B cell (primary cell): Measurements from ENCODE around the gene ATP10A. TPM values are rescaled to one million over a fixed set of nuclear protein-coding genes. Genes with fewer than 3 reads are reported as not detected.

Experiments used
- ATAC-seq: fragments of 200-7000 bp; cut with Tn5 transposase; one replicate; pipeline ENCODE4 v1.10.0; 2021; ENCODE audit warnings: low read depth, mild to moderate bottlenecking, moderate number of reproducible peaks, moderate library complexity
- CTCF ChIA-PET: fragments of 350-600 bp; sonication (Branson Sonifier 250); formaldehyde crosslinking; loops from one replicate; lab custom pipeline; 2021; ENCODE audit warnings: antibody characterized with exemption, inconsistent platforms; lab: Charles Lee
- POLR2A ChIA-PET: fragments of 350-600 bp; sonication (Branson Sonifier 250); formaldehyde crosslinking; loops from one replicate; lab custom pipeline; 2021; ENCODE audit warnings: antibody characterized with exemption; lab: Charles Lee
- DNase-seq: peaks from one replicate; pipeline ENCODE4 v3.0.0; 2013
- H2AFZ ChIP-seq: 2 replicates; pipeline ENCODE4 v1.6.1; 2012; ENCODE audit warnings: mild to moderate bottlenecking, low read depth, low read length; ENCODE audit not compliant: insufficient read depth, poor library complexity, severe bottlenecking
- H3K27ac ChIP-seq, 2 donors: 1 replicate in 1 of 2; 2 replicates in 1 of 2; pipeline ENCODE4 v1.5.1; 2012 to 2013; ENCODE audit warnings: low read length in 2 of 2, mild to moderate bottlenecking in 2 of 2, moderate library complexity in 1 of 2
- H3K27me3 ChIP-seq, 4 experiments: fragments of 200-600 bp in 1 of 4; sonication (generic) in 1 of 4; replicated peaks in 1 of 4; 1 replicate in 2 of 4; 2 replicates in 2 of 4; pipeline versions ENCODE4 v1.6.1 to v1.7.0; 2013 to 2016; ENCODE audit warnings: low read length in 3 of 4, mild to moderate bottlenecking in 2 of 4, mixed read lengths in 1 of 4, moderate library complexity in 1 of 4; ENCODE audit not compliant: insufficient read depth in 4 of 4, control insufficient read depth in 3 of 4; ENCODE audit errors: control extremely low read depth in 1 of 4
- H3K36me3 ChIP-seq, 2 experiments: replicated peaks in 1 of 2; 1 replicate in 1 of 2; 2 replicates in 1 of 2; pipeline versions ENCODE4 v1.6.1 to v1.7.1; 2013; ENCODE audit warnings: low read length in 1 of 2; ENCODE audit not compliant: insufficient read depth in 2 of 2, control insufficient read depth in 1 of 2; ENCODE audit errors: control extremely low read depth in 1 of 2, extremely low read depth in 1 of 2
- H3K4me1 ChIP-seq, 2 donors: fragments of 200-600 bp in 1 of 2; sonication (generic) in 1 of 2; 1 replicate in 1 of 2; 2 replicates in 1 of 2; pipeline versions ENCODE4 v1.5.1 to v1.6.1; 2013 to 2017; ENCODE audit warnings: low read length in 2 of 2; ENCODE audit not compliant: control insufficient read depth in 2 of 2, insufficient read depth in 2 of 2
- H3K4me2 ChIP-seq: replicated peaks from 2 replicates; pipeline ENCODE3; 2012; ENCODE audit warnings: mild to moderate bottlenecking, low read depth, low read length; ENCODE audit not compliant: poor library complexity, severe bottlenecking
- H3K4me3 ChIP-seq, 5 experiments: fragments of 200-600 bp in 1 of 5; sonication (generic) in 1 of 5; 1 replicate in 3 of 5; 2 replicates in 2 of 5; pipeline versions ENCODE4 v1.5.1 to v1.7.0; 2011 to 2016; ENCODE audit warnings: low read length in 4 of 5, mild to moderate bottlenecking in 4 of 5, low read depth in 2 of 5, control low read depth in 1 of 5, moderate library complexity in 1 of 5; ENCODE audit not compliant: insufficient read depth in 1 of 5; ENCODE audit errors: control extremely low read depth in 1 of 5, extremely low read depth in 1 of 5
- H3K79me2 ChIP-seq: fragments of 200-600 bp; sonication (generic); one replicate; pipeline ENCODE4 v1.6.0; 2016; ENCODE audit warnings: low read length; ENCODE audit not compliant: control insufficient read depth, insufficient read depth
- H3K9ac ChIP-seq: fragments of 200-600 bp; sonication (generic); 2 replicates; pipeline ENCODE4 v1.6.1; 2017; ENCODE audit warnings: mild to moderate bottlenecking, low read length, moderate library complexity
- H3K9me3 ChIP-seq, 3 donors: one replicate each; pipeline versions ENCODE4 v1.6.1 to v1.7.1; 2013; ENCODE audit warnings: low read length in 2 of 3; ENCODE audit not compliant: control insufficient read depth in 2 of 3, insufficient read depth in 1 of 3; ENCODE audit errors: control extremely low read depth in 1 of 3
- H4K20me1 ChIP-seq: 2 replicates; pipeline ENCODE4 v1.6.0; 2012; ENCODE audit warnings: mild to moderate bottlenecking, low read length; ENCODE audit not compliant: insufficient read depth, control insufficient read depth, poor library complexity, severe bottlenecking
- H3K27ac Mint-ChIP-seq: one replicate; pipeline ENCODE4 v1.8.0; 2021; ENCODE audit warnings: mixed read lengths
- H3K27me3 Mint-ChIP-seq: one replicate; pipeline ENCODE4 v1.8.0; 2021; ENCODE audit warnings: mixed read lengths
- H3K4me1 Mint-ChIP-seq: one replicate; pipeline ENCODE4 v1.8.0; 2021; ENCODE audit warnings: mixed read lengths
- H3K4me3 Mint-ChIP-seq: one replicate; pipeline ENCODE4 v1.8.0; 2021; ENCODE audit warnings: mixed read lengths
- H3K9me3 Mint-ChIP-seq: one replicate; pipeline ENCODE4 v1.8.0; 2022; ENCODE audit warnings: mixed read lengths; ENCODE audit not compliant: insufficient read depth
- EZH2 ChIP-seq: IDR thresholded peaks from 2 replicates; pipeline ENCODE4 v1.6.1; 2012; ENCODE audit warnings: borderline replicate concordance, low read depth, mild to moderate bottlenecking, moderate library complexity, low read length; ENCODE audit not compliant: insufficient read depth, poor library complexity, severe bottlenecking
- WGBS: methylation state at CpG from one replicate; pipeline ENCODE4 v1.1.5; 2013; ENCODE audit warnings: missing lambda C conversion rate; ENCODE audit not compliant: insufficient coverage; 5-methylcytosine and 5-hydroxymethylcytosine counted together
- intact Hi-C: fragments of 100-400 bp; cut with micrococcal nuclease; formaldehyde crosslinking; loops from one replicate; pipeline ENCODE4 v1.10.0; 2022
- polyA plus RNA-seq: library from polyadenylated mRNA; depleted of rRNA; stranded (reverse); fragments of >200 nt; gene quantifications from 2 replicates; pipeline ENCODE4 v1.2.3, GENCODE V29; 2012
- total RNA-seq, 2 donors: library from RNA; stranded (reverse); fragments of 120-200 nt in 1 of 2; gene quantifications; 1 replicate in 1 of 2; 2 replicates in 1 of 2; pipeline versions ENCODE4 v1.2.3 to v1.2.4, GENCODE V29; 2013 to 2022
- TF ChIP-seq, protein P1 (sequence below): fragments of 200-600 bp; IDR thresholded peaks from one replicate; pipeline ENCODE4 v1.8.0; 2022; ENCODE audit warnings: antibody characterized with exemption, mild to moderate bottlenecking

Gene ATP10A
- total and polyA plus RNA-seq, 2 donors (not counting 1 experiment from before 2014, with no cell fraction given), result 0.21 to 0.22 TPM

DNA sequence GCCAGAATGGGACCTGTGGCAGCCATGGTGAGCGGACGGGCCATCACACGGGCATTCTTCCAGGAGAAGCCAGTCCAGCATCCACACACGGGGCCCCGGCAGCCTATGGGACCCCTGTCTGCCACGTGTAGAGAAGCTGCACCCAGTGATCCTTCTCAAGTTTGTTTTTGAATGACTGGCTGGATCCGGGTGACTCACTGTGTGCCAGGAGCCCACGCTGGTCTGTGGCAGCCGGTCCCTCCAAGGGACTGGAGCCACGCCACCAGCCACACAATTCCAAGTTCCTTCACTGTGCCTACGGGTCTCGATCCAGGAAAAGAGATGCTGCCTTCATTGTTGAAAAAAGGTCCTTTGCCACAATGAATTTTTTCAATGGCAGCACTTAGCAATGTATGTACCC, 58.1 kb downstream of the ATP10A start:
- intact Hi-C loops, result no loop called here
- Histone ChIP-seq H3K9ac (no peak overlapping the region), H3K27me3 (peaks cover 0 to 7% (median 0%) of the 10 kb centered on the region in 4 experiments), H3K4me3 (no peak overlapping the region), H3K9me3 (peaks cover 0 to 7% (median 0%) of the 10 kb centered on the region in 3 donors), H2AFZ (no peak overlapping the region), H3K79me2 (no peaks in the 10 kb centered on the region), H3K36me3 (no peaks in the 10 kb centered on the region), H3K27ac (no peak overlapping the region), H3K4me2 (no peak overlapping the region), H4K20me1 (no peaks in the 10 kb centered on the region), H3K4me1 (peaks cover 24 to 36% of the 10 kb centered on the region in 2 donors)
- ATAC-seq (no peak), DNase-seq (no peak)
- Mint-ChIP-seq H3K27me3 (peaks cover 29% of the 10 kb centered on the region), H3K27ac (no peak overlapping the region), H3K4me1 (peaks cover 10% of the 10 kb centered on the region), H3K4me3 (no peak overlapping the region), H3K9me3 (no peaks in the 10 kb centered on the region)
- no peak for TF ChIP-seq EZH2
- TF ChIP-seq, protein P1, sequence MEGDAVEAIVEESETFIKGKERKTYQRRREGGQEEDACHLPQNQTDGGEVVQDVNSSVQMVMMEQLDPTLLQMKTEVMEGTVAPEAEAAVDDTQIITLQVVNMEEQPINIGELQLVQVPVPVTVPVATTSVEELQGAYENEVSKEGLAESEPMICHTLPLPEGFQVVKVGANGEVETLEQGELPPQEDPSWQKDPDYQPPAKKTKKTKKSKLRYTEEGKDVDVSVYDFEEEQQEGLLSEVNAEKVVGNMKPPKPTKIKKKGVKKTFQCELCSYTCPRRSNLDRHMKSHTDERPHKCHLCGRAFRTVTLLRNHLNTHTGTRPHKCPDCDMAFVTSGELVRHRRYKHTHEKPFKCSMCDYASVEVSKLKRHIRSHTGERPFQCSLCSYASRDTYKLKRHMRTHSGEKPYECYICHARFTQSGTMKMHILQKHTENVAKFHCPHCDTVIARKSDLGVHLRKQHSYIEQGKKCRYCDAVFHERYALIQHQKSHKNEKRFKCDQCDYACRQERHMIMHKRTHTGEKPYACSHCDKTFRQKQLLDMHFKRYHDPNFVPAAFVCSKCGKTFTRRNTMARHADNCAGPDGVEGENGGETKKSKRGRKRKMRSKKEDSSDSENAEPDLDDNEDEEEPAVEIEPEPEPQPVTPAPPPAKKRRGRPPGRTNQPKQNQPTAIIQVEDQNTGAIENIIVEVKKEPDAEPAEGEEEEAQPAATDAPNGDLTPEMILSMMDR, result no peak
- 97% methylated on average over 12 of the region's 12 CpGs for WGBS
- CTCF ChIA-PET, result no interaction called here
- POLR2A ChIA-PET, result no interaction called here

DNA sequence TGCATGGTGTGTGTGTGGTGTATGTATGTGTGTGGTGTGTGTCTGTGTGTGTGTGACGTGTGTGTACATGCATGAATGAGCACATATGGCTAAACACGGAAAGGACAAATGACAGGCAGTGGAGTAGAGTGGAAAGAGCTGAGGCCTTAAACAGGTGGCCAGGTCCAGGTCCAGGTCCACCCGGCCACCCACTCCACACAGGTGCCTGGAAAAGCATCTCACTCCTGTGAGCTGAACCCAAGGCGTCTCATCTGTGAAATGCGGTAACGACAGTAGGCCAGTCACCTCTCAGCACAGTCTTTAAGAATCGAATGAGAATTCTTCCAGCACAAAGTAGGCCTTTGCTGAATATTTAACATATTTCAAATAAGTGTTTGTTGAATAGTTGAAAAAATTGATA, 58.7 kb downstream of the ATP10A start:
- Mint-ChIP-seq H3K27me3 (peaks cover 32% of the 10 kb centered on the region), H3K4me1 (peaks cover 15% of the 10 kb centered on the region), H3K4me3 (no peak overlapping the region), H3K27ac (no peak overlapping the region), H3K9me3 (no peaks in the 10 kb centered on the region)
- intact Hi-C loops, result no loop called here
- Histone ChIP-seq H3K36me3 (no peaks in the 10 kb centered on the region), H3K9ac (no peak overlapping the region), H3K9me3 (peaks cover 0 to 7% (median 0%) of the 10 kb centered on the region in 3 donors), H3K27me3 (peaks cover 0 to 7% (median under 1%) of the 10 kb centered on the region in 4 experiments), H3K4me2 (no peak overlapping the region), H3K4me3 (no peak overlapping the region), H2AFZ (no peak overlapping the region), H3K79me2 (no peaks in the 10 kb centered on the region), H3K27ac (no peak overlapping the region), H3K4me1 (peaks cover 26 to 40% of the 10 kb centered on the region in 2 donors), H4K20me1 (no peaks in the 10 kb centered on the region)
- ChIA-PET POLR2A (no interaction called here), CTCF (no interaction called here)
- ATAC-seq, result no peak
- TF ChIP-seq EZH2, result no peak
- TF ChIP-seq, protein P1, result no peak
- no peak for DNase-seq
- 42% methylated on average over 2 of the region's 7 CpGs for WGBS
